Progenitor cell of endocrine pancreas (in vitro differentiated cells): ENCODE data around the gene CASKIN1. TPM values are rescaled to one million over a fixed set of nuclear protein-coding genes. Genes with fewer than 3 reads are reported as not detected.
"Not testable (repeated sequence)": the region's sequence is repeated elsewhere in the genome, so short reads cannot be mapped to it uniquely, and the experiment has no call there.

Experiments used
- DNase-seq: peaks from one replicate; pipeline ENCODE4 v3.0.0; 2021; ENCODE audit warnings: low spot score; ENCODE audit not compliant: unreplicated experiment
- H3K27ac Mint-ChIP-seq: 2 replicates; pipeline ENCODE4 v1.8.0; 2021; ENCODE audit warnings: mild to moderate bottlenecking, moderate library complexity, mixed read lengths
- H3K27me3 Mint-ChIP-seq: 2 replicates; pipeline ENCODE4 v1.8.0; 2021; ENCODE audit warnings: mixed read lengths
- H3K36me3 Mint-ChIP-seq: 2 replicates; pipeline ENCODE4 v1.8.0; 2022; ENCODE audit warnings: mixed read lengths; ENCODE audit not compliant: insufficient read depth
- H3K4me1 Mint-ChIP-seq: 2 replicates; pipeline ENCODE4 v1.8.0; 2021; ENCODE audit warnings: low read depth, mixed read lengths
- H3K4me3 Mint-ChIP-seq: 2 replicates; pipeline ENCODE4 v1.8.0; 2021; ENCODE audit warnings: low read depth, mild to moderate bottlenecking, moderate library complexity, mixed read lengths
- H3K9me3 Mint-ChIP-seq: 2 replicates; pipeline ENCODE4 v1.8.0; 2021; ENCODE audit warnings: low read depth, mixed read lengths
- microRNA-seq: library from miRNA; unstranded; fragments of <30 nt; microRNA quantifications from one replicate; pipeline ENCODE4 v1.1.0, GENCODE V29; 2020; ENCODE audit warnings: borderline number of aligned reads; ENCODE audit not compliant: unreplicated experiment
- total RNA-seq: library from RNA; stranded (reverse); gene quantifications from 2 replicates; pipeline ENCODE4 v1.2.1, GENCODE V29; 2021

The CASKIN1 gene
- total RNA-seq, 1 donor from 2014 or later = 13.1 TPM

DNA sequence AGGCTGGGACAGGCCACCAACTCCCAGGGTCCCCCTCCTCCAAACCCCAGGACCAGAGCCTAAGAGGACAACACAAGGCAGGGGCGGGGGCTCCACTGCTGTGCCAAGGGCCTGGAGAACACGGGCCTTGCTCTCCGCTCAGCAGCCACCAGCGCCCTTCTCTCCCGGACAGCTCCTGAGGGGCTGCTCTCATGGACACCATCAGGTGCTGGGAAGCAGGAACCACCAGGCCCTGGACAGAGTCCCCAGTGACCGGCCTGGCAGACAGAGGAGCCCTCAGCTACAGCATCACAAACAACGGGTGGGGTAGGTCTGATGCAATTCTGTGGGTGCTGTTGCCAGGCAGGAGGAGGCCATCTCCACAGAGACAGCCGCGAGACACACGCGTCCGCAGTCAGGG lies 62.6 kb downstream of the CASKIN1 start:
- H3K9me3 Mint-ChIP-seq, H3K27me3 Mint-ChIP-seq, DNase-seq, H3K4me1 Mint-ChIP-seq, H3K4me3 Mint-ChIP-seq, H3K27ac Mint-ChIP-seq, H3K36me3 Mint-ChIP-seq: not testable (repeated sequence)

GRCh38 chr16:2129890-2130447 lies 66.4 kb downstream of the CASKIN1 start:
- H3K36me3 Mint-ChIP-seq, H3K27me3 Mint-ChIP-seq, H3K9me3 Mint-ChIP-seq, DNase-seq, H3K27ac Mint-ChIP-seq, H3K4me3 Mint-ChIP-seq, H3K4me1 Mint-ChIP-seq: not testable (repeated sequence)

GRCh38 chr16:2129251-2129650 lies 67.2 kb downstream of the CASKIN1 start:
- not testable (repeated sequence) for H3K4me1 Mint-ChIP-seq, DNase-seq, H3K9me3 Mint-ChIP-seq, H3K4me3 Mint-ChIP-seq, H3K36me3 Mint-ChIP-seq, H3K27ac Mint-ChIP-seq, H3K27me3 Mint-ChIP-seq

DNA sequence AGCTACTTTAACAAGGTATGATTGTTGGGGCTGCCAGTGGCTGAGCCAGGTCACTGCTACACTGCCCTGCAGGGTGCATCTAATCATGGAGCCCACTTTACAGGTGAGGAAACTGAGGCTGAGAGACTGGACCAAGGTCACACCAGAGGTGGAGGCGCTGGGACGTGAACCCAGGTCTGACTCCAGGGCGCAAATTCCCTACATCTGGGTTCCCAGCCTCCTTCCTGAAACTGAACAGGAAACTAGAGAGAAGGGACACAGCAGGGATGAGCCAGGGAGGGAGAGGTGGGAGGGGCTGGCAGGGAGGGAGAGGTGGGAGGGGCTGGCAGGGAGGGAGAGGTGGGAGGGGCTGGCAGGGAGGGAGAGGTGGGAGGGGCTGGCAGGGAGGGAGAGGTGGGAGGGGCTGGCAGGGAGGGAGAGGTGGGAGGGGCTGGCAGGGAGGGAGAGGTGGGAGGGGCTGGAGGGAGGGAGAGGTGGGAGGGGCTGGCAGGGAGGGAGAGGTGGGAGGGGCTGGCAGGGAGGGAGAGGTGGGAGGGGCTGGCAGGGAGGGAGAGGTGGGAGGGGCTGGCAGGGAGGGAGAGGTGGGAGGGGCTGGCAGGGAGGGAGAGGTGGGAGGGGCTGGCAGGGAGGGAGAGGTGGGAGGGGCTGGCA lies 68.7 kb downstream of the CASKIN1 start:
- not testable (repeated sequence) for H3K4me1 Mint-ChIP-seq, DNase-seq, H3K36me3 Mint-ChIP-seq, H3K9me3 Mint-ChIP-seq, H3K27ac Mint-ChIP-seq, H3K27me3 Mint-ChIP-seq, H3K4me3 Mint-ChIP-seq

Small RNA genes lying within 50 kb of the gene (microRNA-seq; reads per million reads assigned to microRNA genes)
- not detected for gene MIR3180-5
- gene MIR4516 = not detected

Other genes starting within 250 kb of the CASKIN1 start
- not detected in 2 replicates for gene RPL3L, start 241.9 kb downstream of the CASKIN1 start, total RNA-seq
- 96.9 and 105 TPM in 2 replicates for gene NDUFB10, start 237.1 kb downstream of the CASKIN1 start, total RNA-seq
- gene RPS2, start 231.8 kb downstream of the CASKIN1 start, total RNA-seq = 2,309 and 2,385 TPM in 2 replicates
- not detected in 2 replicates for gene RNF151, start 229.7 kb downstream of the CASKIN1 start, total RNA-seq
- 30.8 and 32.2 TPM in 2 replicates for gene TBL3, start 224.6 kb downstream of the CASKIN1 start, total RNA-seq
- 0.93 and 1.5 TPM in 2 replicates for gene NOXO1, start 215.1 kb downstream of the CASKIN1 start, total RNA-seq
- 27.1 and 32.9 TPM in 2 replicates for gene GFER, start 212.4 kb downstream of the CASKIN1 start, total RNA-seq
- 3.0 and 3.3 TPM in 2 replicates for gene SYNGR3, start 206.6 kb downstream of the CASKIN1 start, total RNA-seq
- 41.5 and 43.6 TPM in 2 replicates for gene ZNF598, start 186.8 kb downstream of the CASKIN1 start, total RNA-seq
- 5.0 and 5.3 TPM in 2 replicates for gene NPW, start 176.8 kb downstream of the CASKIN1 start, total RNA-seq
- 8.4 and 10.3 TPM in 2 replicates for gene NHERF2, start 169.7 kb downstream of the CASKIN1 start, total RNA-seq
- gene NTHL1, start 148.8 kb downstream of the CASKIN1 start, total RNA-seq = 24.2 and 28.1 TPM in 2 replicates
- 241 and 253 TPM in 2 replicates for gene TSC2, start 148.6 kb downstream of the CASKIN1 start, total RNA-seq
- gene PKD1, start 60.7 kb downstream of the CASKIN1 start, total RNA-seq = 96.2 and 97.8 TPM in 2 replicates
- gene RAB26, start 48.0 kb downstream of the CASKIN1 start, total RNA-seq = 20.4 and 23.3 TPM in 2 replicates
- gene TRAF7, start 40.8 kb downstream of the CASKIN1 start, total RNA-seq = 79.6 and 85.2 TPM in 2 replicates
- 51.5 TPM in 2 replicates for gene MLST8, start 8.8 kb upstream of the CASKIN1 start, total RNA-seq
- gene BRICD5, start 14.3 kb upstream of the CASKIN1 start, total RNA-seq = 22.5 and 24.6 TPM in 2 replicates
- 28.5 and 30.6 TPM in 2 replicates for gene PGP, start 18.2 kb upstream of the CASKIN1 start, total RNA-seq
- gene E4F1, start 27.0 kb upstream of the CASKIN1 start, total RNA-seq = 30.9 and 33.7 TPM in 2 replicates
- 1.7 and 2.1 TPM in 2 replicates for gene DNASE1L2, start 39.8 kb upstream of the CASKIN1 start, total RNA-seq
- 69.2 and 72.6 TPM in 2 replicates for gene ECI1, start 55.0 kb upstream of the CASKIN1 start, total RNA-seq
- 231 and 237 TPM in 2 replicates for gene RNPS1, start 71.5 kb upstream of the CASKIN1 start, total RNA-seq
- 6.9 and 7.6 TPM in 2 replicates for gene ABCA3, start 144.1 kb upstream of the CASKIN1 start, total RNA-seq
- gene CCNF, start 232.8 kb upstream of the CASKIN1 start, total RNA-seq = 26.5 and 27.8 TPM in 2 replicates